Thyroid gland (tissue), 4 donors: ENCODE data around the gene MTG2. TPM values are rescaled to one million over a fixed set of nuclear protein-coding genes. Genes with fewer than 3 reads are reported as not detected.
A peak's percentile ranks its signal among the peaks of the same experiment; 100 is the strongest.

Experiments used
- DNase-seq, 2 donors: peaks; one replicate each; pipeline ENCODE4 v3.0.0-alpha.2; 2019
- H3K27ac ChIP-seq, 3 donors: fragments of 200-600 bp; sonication (generic); 1 replicate in 2 of 3; 2 replicates in 1 of 3; pipeline ENCODE4 v1.5.1; 2016 to 2019; ENCODE audit warnings: mild to moderate bottlenecking in 1 of 3, moderate library complexity in 1 of 3
- H3K27me3 ChIP-seq: fragments of 200-600 bp; sonication (generic); one replicate; pipeline ENCODE4 v1.5.1; 2019
- H3K36me3 ChIP-seq, 2 donors: fragments of 200-600 bp; sonication (generic); one replicate each; pipeline ENCODE4 v1.5.1; 2016 to 2019
- H3K4me1 ChIP-seq, 2 donors: fragments of 200-600 bp; sonication (generic); one replicate each; pipeline ENCODE4 v1.5.1; 2017 to 2019
- H3K4me3 ChIP-seq, 3 donors: fragments of 200-600 bp; sonication (generic); replicated peaks in 1 of 3; 1 replicate in 2 of 3; 2 replicates in 1 of 3; pipeline ENCODE4 v1.5.1; 2016; ENCODE audit warnings: mild to moderate bottlenecking in 1 of 3
- H3K9me3 ChIP-seq: fragments of 200-600 bp; sonication (generic); one replicate; pipeline ENCODE4 v1.5.1; 2017
- CTCF ChIP-seq, 6 experiments: fragments of 200-600 bp in 3 of 6; fragments of 450-650 bp in 3 of 6; sonication (generic) in 3 of 6; IDR thresholded peaks; one replicate each; pipeline ENCODE4 v1.5.1; 2016 to 2019; ENCODE audit warnings: antibody characterized with exemption in 6 of 6, mild to moderate bottlenecking in 2 of 6, inconsistent platforms in 1 of 6, moderate library complexity in 1 of 6
- POLR2A ChIP-seq, 2 donors: fragments of 450-650 bp; IDR thresholded peaks; one replicate each; pipeline ENCODE4 v1.6.1; 2017; ENCODE audit warnings: antibody characterized with exemption in 2 of 2, mild to moderate bottlenecking in 2 of 2, moderate library complexity in 1 of 2
- WGBS, 2 donors: methylation state at CpG; one replicate each; pipeline ENCODE4 v1.1.5; 2017; 5-methylcytosine and 5-hydroxymethylcytosine counted together
- intact Hi-C: fragments of 100-400 bp; cut with DNase I; formaldehyde crosslinking; loops from one replicate; pipeline ENCODE4 v1.15.1; 2023
- total RNA-seq, 4 donors: library from RNA; depleted of rRNA; stranded (reverse); fragments of >200 nt; gene quantifications; one replicate each; pipeline ENCODE4 v1.2.3, GENCODE V29; 2016

Gene MTG2
- total RNA-seq, 4 donors from 2014 or later, result 21.6 to 38.2 (median 33.4) TPM

- intact Hi-C loops, result no loop called here
- Histone ChIP-seq H3K27me3 (no peaks in the 10 kb centered on the region), H3K4me1 (peaks cover 0 to 5% of the 10 kb centered on the region in 2 donors), H3K36me3 (peaks cover 0 to 5% of the 10 kb centered on the region in 2 donors), H3K27ac (no peak overlapping the region), H3K9me3 (no peaks in the 10 kb centered on the region), H3K4me3 (no peak overlapping the region)
- TF ChIP-seq CTCF (IDR thresholded peaks at IDR 0.05) (no peak), POLR2A (IDR thresholded peaks at IDR 0.05) (no peak)
- DNase-seq, result no peak
- 88 to 90% methylated on average over 26 to 29 of the region's 29 CpGs for WGBS, 2 donors
Measured at GRCh38 chr20:62155428-62156253, 27.2 kb upstream of the MTG2 start.

- WGBS, 2 donors, result 88% methylated on average over 3 of the region's 3 CpGs
- Histone ChIP-seq H3K27me3 (no peaks in the 10 kb centered on the region), H3K27ac (no peak overlapping the region), H3K9me3 (no peaks in the 10 kb centered on the region), H3K4me3 (no peak overlapping the region), H3K36me3 (peaks cover 3 to 10% of the 10 kb centered on the region in 2 donors), H3K4me1 (peaks cover 0 to 5% of the 10 kb centered on the region in 2 donors)
- intact Hi-C loops, result no loop called here
- TF ChIP-seq CTCF (IDR thresholded peaks at IDR 0.05) (no peak), POLR2A (IDR thresholded peaks at IDR 0.05) (no peak)
- no peak for DNase-seq
Measured at GRCh38 chr20:62156254-62156556, 26.6 kb upstream of the MTG2 start.

DNA sequence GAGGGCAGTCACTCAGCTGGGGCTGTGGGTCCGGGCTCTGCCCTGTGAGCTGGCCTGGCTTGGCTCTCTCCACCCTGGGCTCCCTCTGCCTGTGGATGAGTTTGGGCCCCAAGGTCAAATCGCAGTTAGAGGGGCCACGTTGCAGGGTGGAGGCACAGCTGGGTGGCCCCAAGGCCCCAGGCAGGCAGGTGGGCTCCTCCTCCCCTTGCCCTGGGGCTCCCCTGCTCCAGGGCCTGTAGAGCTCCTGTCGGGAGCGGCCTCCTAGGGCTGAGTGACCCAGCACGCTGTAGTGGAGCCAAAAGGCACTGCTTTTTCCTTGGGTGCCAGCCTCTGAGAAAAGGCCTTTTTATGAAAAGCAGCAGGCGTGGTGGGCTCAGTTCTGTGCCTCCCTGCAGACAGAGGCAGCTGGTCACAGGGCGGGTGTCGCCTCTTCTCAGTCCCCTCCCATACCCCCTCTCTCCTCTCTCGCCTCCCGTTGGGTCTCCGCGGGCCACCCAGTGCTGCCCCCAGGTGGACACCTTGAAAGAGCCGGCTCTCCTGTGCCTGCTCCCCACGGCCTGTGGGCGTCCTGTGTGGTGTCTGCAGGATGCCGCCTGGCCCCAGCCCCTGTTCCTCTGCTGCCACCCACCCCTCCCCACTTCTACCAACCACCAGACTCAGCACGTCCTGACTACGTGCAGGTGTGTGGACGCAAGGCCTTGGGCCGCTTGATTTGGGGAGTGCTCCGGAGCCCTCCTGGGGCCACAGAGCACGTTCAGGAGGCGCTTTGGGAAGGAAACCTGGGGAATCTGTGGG, 26.0 kb upstream of the MTG2 start:
- peak; percentile 55 to 63 for DNase-seq
- Histone ChIP-seq H3K9me3 (no peaks in the 10 kb centered on the region), H3K27me3 (no peaks in the 10 kb centered on the region), H3K4me3 (no peak overlapping the region), H3K27ac (no peak overlapping the region), H3K4me1 (peaks cover 0 to 5% of the 10 kb centered on the region in 2 donors), H3K36me3 (peaks cover 4 to 16% of the 10 kb centered on the region in 2 donors)
- TF ChIP-seq CTCF (IDR thresholded peaks at IDR 0.05), result peak in 5 of 6 experiments; percentile 34 to 74 (median 45)
- no peak for TF ChIP-seq POLR2A (IDR thresholded peaks at IDR 0.05)
- intact Hi-C loops, result no loop called here
- 39 to 64% methylated on average over 15 to 20 of the region's 24 CpGs for WGBS, 2 donors

- intact Hi-C loops, result no loop called here
- no peak for TF ChIP-seq CTCF (IDR thresholded peaks at IDR 0.05)
- TF ChIP-seq POLR2A (IDR thresholded peaks at IDR 0.05), result no peak
- DNase-seq, result no peak
- H3K4me1 ChIP-seq, result peaks cover 0 to 5% of the 10 kb centered on the region in 2 donors
- WGBS, 2 donors, result 90 to 91% methylated on average over 20 to 23 of the region's 25 CpGs
- no peaks in the 10 kb centered on the region for H3K9me3 ChIP-seq
- no peak overlapping the region for H3K4me3 ChIP-seq
- peaks cover 4 to 18% of the 10 kb centered on the region in 2 donors for H3K36me3 ChIP-seq
- H3K27ac ChIP-seq, result no peak overlapping the region
- no peaks in the 10 kb centered on the region for H3K27me3 ChIP-seq
Measured at GRCh38 chr20:62157387-62158087, 25.3 kb upstream of the MTG2 start.
